Lung microvascular endothelial cell (primary cell): ENCODE results near the gene COPZ1. TPM values are rescaled to one million over a fixed set of nuclear protein-coding genes. Genes with fewer than 3 reads are reported as not detected.
"Not testable (repeated sequence)": the region's sequence is repeated elsewhere in the genome, so short reads cannot be mapped to it uniquely, and the experiment has no call there.

ENCODE experiments used
- DNase-seq, 2 donors: peaks; one replicate each; pipeline versions ENCODE4 v3.0.0 to v3.0.0-alpha.2; 2010; ENCODE audit warnings: low read depth in 2 of 2
- total RNA-seq: library from RNA; depleted of rRNA; stranded (reverse); fragments of >200 nt; gene quantifications from 2 replicates; pipeline ENCODE4 v1.2.1, GENCODE V29; 2014

The COPZ1 gene
- total RNA-seq, 1 donor from 2014 or later: 78.2 TPM

DNA sequence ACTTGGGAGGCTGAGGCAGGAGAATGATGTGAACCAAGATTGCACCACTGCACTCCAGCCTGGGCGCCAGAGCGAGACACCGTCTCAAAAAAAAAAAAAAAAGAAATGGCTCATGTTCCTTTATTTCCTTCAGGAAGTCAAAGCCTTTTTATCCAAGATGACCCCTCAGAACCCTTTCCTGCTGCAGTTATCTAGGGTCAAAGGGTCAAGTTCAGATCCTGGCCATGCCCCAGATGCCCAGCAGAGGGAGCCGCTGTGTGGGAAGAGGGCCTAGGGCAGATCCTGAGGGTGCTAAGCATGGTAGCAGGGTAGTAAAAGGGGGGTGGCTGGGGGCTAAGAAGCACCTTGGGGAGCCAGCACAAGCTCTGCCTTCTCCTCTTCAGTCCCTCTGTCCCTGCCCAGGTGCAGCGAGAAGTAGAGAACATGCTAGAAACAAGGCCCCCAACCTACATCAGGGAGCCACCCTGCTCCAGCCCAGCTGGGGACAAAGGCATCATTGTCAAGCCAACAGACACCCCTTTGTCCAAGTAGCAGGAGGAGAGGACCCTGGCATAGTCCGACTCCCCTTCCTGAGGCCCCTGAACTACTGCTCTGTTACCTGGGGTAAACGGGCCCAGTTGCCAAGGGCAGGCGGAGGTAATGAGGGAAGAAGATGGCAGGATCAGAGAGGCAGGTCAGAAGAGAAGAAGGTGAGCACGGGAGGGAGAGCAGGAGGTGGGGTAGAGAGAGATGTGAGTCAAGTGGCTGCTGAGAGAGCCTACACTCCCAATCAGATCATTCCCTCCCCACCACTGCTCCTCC is 30.6 kb upstream of the COPZ1 start:
- peak; percentile 37 to 51 for DNase-seq

DNA sequence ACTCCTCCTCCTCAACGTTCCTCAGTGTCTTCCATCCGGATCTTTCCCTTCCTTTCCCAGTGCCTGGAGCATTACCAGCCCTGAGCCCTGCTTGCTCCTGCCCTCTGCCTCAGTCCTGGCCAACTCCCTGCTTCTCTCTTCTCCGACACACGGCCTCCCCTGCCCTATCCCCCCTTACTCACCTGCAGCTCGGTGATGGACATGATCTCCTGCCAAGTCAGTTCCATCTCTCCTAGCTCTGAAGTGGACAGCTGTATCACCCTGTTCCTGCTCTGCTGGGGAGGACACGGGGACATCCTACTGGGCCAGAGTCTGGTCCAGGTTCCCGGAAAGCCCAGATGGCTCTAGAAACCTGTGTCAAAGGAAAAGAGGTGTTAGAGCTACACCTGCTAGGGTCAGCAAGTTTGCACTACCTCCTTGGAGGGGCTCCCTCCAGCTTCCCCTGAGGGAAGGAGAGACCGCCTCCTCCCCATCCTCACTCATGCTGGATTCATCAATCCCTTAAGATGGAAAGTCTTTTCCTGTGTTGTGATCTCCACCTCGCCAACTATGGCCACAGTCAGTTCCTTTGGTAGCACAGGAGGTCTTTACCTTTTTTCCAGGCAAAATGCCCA is 29.9 kb upstream of the COPZ1 start:
- no peak for DNase-seq

DNA sequence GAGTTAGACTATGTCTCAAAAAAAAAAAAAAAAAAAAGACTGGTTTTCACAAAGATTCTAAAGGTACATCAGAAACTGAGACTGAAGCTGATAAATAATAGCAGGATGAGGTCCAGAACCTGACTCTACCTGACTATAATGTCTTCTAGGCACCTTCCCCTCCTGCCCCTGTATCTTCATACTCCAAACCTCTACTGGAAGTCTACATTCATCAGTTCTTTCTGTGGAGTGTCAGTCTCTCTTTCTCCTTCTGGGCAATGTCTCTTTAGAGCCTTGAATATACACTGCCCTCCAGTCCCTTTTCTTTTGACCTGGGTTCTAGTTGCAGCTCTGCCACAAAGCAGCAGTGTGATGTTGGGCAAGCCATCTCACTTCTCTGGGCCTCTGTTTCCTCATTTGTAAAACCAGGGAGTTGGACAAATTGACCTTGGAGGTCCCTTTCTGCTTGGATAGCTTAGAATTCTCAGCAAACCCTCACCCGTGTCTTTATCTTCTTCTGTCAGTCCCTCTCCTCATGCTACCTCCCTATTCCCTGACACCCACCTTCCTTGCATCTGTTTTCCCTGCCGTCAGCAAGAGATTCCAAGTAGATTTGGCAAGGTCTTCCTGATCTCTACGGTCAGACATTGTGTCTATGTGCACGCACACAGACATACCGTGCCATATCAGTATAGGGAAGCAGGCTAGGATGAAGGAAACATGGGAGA is 28.4 kb upstream of the COPZ1 start:
- DNase-seq: no peak

DNA sequence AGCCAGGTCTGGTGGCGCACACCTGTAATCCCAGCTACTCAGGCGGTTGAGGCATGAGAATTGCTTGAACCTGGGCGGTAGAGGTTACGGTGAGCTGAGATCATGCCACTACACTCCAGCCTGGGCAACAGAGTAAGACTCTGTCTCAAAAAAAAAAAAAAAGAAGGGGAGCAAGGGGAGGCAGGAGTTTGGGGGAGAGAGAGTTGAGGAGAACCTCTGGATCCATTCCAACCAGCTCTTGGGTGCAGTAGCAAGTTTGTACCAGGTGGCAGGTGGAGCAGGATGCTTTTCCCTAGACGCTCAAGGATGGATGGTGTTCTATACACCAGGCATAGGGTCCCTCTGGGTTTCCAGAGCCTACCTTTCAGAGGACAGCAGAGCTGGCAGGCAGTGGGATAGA is 26.0 kb upstream of the COPZ1 start:
- DNase-seq: no peak

DNA sequence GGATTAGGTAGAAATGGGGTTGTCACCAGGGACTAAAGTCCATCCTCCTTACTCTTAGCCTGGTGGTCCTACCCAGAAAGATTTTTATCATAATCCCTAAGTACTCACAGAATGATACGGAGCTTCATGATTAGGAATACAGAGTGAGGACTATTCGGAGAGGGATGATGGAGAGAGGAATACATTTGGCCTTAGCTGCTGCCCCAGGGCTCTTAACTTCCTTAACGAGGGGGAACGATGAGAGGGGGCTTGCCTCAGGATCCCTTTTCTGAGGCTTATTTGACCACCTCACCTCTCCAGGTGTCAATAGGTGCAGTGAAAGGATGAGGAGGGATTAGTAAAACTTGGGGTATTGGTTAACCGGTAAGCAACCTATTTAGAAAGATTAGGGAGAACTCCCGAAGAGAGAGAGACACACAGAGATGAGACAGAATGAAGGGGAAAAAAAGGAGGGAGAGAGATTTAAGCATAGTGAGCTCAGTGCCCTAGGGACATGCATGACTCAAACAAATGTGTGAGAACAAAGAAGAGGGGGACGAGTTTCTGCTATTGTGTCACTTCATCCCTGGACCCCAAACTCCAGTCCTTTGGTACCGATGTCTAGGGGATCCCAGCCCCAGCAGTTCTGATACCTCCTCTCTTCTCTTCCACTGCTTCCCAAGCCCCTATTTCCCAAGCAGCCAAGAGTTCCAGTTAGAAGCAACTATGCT is 25.3 kb upstream of the COPZ1 start:
- no peak for DNase-seq

DNA sequence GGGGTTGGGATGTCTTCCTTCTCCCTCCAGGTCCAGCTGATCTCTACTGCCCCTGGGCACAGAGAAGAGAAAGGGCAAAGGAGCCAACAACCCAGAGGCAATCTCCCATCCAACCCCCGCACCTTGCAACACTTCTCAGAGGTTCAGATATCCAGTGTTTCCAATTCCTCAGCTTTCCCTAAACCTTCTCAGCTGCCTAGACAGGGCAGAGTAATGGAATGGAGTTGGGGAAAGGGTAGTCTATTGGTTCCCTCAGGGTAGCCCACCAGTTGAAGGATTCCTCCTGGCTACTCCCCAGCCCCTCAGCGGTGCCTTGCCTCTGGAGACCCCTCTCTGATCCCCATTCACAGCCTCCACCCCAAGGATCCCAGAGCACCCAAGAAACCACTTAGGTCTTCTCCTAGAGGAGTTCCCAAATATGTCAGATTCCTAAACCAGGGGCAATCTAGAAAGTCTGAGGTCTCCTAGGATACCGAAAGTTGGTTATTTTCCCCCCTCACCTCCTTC is 24.7 kb upstream of the COPZ1 start:
- DNase-seq: no peak

DNA sequence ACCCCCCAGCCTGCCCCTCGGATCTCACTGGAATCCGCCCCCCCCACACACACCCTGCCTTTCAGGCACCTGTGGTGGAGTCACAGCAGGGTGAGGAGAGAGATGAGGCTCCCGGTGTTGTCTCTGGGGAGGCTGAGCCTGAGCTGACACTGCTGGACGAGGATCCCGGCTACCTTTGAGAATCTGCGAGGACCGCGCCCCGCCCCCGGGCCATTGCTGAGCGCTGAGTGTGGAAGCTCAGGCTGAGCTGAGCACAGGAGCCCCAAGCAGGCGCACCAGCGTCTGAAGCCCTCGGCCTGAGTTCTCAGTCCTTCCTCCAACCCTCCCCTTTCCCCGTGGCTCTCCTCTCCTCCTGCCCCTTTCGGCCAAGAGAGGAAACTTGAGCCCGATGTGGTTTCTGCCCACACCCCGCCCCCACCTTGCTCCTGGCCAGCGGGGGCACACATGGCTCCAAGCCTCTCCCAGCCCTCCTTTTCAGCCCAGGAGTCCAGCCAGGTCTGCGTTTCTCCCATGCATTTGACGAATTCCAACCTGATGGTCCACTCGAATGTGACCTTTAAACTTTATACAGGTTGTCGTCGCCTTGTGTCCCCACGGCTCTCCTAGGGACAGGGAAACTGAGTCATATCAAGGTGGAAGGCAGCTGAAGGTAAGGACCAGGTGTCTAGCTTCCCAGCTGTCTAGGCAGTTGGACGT is 24.1 kb upstream of the COPZ1 start, which contains the start of gene NFE2:
Gene NFE2, minus strand, starts transcription at position 284 of the 696 bp plus-strand sequence. CDS start 5,767 bp downstream, outside the sequence.
- peak in 1 of 2 donors; percentile 34 for DNase-seq

DNA sequence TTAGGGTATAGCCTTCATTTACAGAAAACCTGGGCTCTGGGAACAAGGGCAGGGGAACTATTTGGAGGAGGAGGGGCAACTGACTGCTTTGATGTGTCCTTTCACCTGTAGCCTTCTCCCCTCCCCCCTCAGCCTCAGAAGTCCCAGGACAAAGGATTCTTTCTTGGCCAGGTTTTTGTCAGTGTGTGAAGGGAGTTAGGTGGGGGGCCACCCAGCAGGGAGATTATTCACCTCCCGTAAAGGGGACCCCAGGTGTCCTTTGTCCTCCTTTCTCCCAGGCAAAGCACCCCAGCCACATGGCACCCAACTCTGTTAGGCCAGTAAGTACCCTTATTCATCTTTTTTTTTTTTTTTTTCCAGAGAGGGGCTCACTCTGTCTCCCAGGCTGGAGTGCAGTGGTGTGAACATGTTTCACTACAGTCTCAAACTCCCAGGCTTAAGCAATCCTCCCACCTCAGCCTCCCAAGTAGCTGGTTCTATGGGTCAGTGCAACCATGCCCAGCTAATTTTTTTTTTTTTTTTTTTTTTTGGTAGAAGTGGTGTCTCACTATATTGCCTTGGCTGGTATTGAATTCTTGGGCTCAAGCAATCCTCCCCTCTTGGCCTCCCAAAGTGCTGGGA is 23.4 kb upstream of the COPZ1 start:
- DNase-seq: no peak

DNA sequence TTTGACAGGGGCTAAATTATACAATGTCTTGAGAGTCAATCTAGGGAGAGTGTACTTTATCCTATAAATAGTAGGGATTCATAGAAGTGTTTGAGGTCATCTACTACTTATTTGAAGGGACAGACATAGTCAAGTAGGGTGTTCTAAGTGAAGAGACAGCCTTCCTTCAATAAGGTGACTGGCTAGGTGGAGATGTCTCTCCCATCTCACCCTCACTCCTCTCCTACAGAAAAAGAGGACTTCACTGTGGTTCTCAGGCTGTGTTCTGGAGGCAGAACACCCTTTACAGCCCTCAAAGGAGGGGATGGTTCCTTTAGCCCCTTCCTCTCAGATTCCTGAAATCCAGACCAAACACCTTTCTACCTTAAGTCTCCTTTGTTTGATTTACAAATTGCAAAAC is 21.3 kb upstream of the COPZ1 start:
- no peak for DNase-seq

DNA sequence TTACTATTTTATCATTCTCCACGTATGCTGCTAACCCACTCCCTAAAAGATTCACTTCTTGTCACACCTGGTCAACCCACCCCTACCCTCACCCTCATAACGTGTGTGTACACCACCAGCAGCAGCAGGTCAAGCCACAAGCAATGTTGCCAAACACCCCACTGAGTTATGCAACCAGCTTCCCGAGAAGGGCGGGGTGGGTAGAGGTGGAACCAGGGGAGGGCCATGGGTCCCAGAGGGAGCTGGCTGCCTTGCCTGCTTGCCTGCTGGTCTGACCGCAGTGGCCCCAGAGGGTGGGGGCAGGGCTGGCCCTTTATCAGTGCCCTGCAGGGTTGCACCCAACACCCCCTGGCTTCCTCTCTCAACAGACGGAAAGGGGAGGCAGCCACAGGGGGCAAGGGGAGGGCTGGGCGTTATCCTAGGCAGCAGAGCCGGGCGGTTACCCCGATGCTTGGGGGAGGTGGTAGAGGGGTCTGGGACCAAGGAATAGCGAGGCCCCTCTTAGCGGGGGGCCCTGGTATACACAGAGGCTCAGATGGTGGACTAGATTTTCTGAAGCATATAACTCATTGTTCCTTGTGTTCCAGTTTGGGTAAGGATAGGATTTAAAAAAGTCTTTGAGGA is 20.6 kb upstream of the COPZ1 start:
- DNase-seq: no peak

DNA sequence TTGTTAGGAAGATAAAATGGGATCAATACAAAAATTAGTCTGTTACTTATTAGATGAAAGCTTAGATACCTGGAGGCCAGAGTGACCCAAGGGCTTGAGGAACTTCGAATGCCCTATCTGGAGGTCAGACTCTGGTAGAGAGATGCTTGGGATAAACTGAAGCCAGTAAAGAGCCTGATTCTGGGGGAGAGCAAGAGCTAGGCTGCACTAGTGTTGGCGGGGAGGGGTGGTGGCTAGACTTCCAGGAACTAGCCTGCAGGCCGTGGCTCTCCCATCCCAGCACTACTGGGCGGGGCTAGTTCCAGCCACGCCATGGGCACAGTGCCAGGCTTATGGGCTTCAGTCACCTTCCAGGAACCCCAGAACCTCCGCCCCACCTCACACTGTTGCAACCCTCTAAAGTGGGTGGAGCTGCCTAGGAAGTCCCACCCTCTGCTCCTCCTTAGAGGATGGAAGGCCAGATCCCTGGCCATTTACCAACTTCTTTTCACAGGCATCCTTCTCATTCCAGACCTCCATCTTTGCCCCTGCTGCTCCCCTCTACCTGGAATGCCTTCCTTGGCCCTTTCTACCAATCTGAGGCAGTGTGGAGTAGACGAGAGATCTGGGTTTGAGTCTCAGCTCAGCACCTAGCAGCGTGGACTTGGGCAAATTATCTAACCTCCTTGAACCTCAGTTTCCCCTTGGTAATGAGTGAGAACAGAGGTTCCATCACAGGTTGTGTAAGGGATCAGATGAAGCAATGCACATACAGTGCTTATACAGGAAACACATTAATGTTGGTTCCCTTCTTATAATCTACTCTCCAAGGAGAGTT is 17.8 kb upstream of the COPZ1 start:
- no peak for DNase-seq

DNA sequence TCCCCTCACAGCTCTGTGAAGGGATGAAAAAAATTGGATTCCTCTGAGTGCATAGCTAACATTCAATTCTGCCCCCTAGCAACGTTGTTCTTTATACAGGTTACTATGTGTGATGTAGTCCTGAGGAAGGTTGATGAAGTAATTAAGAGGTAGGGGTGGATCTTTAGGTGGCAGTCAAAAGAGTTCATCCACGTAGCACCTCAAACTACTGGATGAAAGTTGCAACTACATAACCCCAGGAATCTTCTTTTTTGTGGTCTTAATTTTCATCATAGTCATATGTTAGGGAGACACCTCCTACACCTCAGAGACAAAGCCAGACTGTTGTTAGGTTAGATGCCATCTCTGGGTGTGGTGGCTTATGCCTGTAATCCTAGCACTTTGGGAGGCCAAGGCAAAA is 13.9 kb upstream of the COPZ1 start:
- no peak for DNase-seq

DNA sequence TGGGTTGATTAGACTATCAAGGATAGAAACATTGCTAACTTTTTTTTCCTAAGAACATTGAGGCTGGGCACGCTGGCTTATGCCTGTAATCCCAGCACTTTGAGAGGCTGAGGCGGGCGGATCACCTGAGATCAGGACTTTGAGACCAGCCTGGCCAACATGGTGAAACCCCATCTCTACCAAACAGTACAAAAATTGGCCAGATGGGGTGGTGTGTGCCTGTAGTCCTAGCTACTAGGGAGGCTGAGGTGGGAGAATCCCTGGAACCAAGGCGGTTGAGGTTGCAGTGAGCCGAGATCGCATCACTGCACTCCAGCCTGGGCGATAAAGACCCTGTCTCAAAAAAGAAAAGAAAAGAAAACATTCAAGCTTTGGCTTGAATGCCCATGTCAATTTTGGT is 12.6 kb upstream of the COPZ1 start:
- not testable (repeated sequence) for DNase-seq

DNA sequence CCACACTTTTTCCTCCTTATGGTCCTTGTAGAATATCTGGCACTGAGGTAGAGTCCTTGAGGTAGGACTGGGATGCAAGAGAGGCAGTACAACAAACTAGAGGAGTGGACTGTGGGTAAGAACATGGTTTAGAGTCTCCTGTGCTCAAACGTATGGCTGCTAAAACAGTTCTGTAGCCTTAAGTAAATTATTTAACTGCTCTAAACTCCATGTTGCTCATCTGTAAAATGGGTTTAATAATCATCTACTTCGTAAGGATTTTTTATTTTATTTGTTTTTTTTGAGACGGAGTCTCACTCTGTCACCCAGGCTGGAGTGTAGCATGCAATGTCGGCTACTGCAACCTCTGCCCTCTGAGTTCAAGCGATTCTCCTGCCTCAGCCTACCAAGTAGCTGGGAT is 3.6 kb upstream of the COPZ1 start:
- DNase-seq: no peak

DNA sequence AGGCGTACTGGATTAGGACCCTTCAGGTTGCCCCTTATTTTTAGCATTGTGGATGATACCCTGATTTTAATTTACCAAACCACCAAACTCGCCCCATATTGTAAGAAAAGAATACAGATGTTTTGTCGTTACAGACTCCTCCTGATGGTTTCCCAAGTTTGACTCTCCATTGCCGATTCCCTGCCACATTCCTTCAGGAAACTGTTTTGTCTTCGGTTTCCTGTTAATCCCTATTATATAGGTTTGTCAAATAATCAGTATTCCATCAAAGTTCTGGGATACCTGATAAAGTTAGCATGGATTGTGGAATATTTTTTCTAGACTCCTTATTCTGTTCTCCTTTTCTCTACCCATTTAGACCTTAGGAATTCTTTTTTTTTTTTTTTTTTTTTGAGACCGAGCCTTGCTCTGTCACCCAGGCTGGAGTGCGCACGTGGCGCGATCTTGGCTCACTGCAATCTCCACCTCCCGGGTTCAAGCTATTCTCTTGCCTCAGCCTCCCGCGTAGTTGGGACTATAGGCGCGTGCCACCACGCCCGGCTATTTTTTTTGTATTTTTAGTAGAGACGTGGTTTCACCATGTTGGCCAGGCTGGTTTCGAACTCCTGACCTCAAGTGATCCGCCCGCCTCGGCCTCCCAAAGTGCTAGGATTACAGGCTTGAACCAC is 645 bp downstream of the COPZ1 start:
- not testable (repeated sequence) for DNase-seq

DNA sequence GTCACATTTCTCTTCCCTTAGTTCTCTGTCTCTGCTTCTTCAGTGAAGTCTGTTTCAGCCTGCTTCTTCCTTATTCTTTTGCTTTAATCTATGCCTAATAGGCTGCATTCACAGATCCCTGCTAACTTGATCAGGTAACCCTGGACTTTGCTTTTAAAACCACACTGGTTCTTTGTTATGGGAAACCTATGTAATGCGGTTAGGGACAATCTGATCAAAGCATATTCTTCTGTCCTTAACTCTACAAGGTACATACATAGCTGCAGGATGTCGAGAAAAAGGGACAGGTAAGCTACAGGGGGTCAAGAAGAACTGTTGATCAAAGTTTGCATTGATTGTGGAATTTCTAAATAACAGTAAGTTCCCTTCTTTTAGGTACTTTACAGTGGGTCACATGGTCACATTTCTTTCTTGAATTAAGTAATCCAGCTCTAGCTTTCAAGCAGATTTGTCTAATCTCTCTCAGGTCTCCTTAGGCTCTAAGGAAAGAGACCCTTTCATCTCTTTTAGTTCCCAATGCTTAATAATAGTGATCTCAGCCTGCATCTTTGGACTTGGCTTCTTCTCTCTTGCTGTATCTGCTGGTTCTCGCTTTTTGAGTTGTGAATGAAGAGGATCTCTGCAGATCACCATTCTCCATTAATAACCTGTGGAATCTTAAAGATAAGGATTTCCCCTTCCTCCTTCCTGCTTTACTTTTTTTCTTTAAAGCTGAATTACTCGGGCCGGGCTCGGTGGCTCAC is 3.8 kb downstream of the COPZ1 start:
- DNase-seq: no peak

DNA sequence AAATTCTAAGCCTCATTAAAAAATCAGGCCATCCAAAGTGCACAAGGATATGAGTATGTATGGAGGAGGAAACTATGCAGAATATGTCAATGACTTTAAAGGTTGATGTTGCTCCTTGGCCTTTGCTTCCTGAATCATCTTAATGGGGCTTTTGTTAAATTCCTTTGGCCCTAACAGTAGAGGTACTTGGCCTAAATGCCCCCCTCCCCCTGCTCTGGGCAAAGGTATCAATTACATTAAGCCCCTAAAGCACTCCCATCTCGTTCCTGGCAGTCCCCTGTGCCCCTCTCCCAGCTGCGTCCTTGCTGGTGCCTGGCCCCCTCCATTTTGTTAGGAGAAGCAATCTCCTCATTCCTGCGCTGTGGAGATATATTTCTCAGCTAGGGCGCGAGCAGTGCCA is 4.8 kb downstream of the COPZ1 start:
- peak in 1 of 2 donors; percentile 21 for DNase-seq

DNA sequence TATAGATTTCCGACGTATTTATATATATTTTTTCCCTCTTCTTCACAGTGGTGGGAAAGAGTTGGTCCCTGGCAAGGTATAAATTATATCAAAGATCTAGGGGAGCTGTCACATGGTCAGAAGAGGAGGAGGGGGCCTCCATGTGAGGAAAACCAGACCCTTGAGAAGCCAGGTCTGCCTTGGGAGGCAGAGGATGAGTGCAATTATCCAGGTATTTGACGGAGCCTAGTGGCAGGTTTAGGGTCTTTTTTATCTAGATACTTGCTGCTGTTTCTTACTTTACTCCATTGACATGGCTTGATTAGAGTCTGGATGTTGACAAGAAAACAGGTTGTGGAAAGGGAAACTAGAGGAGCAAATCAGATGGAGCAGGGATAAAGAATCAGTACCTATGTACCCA is 5.5 kb downstream of the COPZ1 start:
- DNase-seq: no peak
